ENCODE data around the gene ABI3. TPM values are rescaled to one million over a fixed set of nuclear protein-coding genes. Genes with fewer than 3 reads are reported as not detected.

The ABI3 gene
- total and polyA plus RNA-seq, 8 donors: 6.5 to 23.8 (median 9.9) TPM

DNA sequence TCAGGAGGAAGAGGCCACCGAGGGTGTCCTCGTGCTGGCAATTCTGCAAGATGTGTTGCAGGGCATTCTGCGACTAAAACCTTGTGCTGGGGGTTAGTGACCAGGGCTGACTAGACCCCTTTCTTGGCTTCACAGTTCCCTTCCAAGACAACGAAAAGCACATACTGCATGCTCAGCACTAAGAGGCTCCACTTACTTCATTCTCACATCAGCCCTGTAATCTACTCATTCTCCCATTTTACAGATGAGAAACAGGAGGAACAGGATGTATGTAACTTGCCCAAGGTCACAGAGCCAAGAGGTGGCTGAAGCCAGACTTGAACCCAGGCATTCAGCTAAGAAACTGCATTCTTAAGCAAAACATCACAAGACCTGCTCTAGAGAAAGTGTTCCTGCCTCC is 25.4 kb downstream of the ABI3 start:
- TF ChIP-seq CTCF (IDR thresholded peaks at IDR 0.05): no peak
- no peaks in the 10 kb centered on the region for H3K36me3 ChIP-seq
- intact Hi-C loops (cut with DNase I): no loop called here

DNA sequence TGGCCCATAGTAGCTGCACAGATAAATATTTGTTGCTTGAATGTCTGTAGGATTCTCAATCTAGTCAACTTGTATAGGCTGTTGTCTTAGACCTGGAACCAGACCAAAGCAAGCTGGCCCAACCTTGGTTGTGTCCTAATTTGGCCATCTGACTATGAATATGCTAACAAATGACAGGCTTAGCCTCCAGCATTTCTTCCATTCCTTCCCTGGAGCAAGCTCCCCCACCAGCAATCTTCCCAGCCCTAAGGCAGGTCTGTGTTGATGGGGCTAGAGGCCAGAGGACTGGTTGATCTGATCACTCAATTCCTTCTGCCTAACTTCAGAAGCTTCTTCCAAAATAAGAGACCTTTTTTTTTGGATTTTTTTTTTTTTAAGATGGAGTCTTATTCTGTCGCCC is 29.5 kb downstream of the ABI3 start:
- no peak for DNase-seq
- no peak for ATAC-seq
- intact Hi-C loops (cut with DNase I): no loop called here
- Histone ChIP-seq H3K4me3 (no peak overlapping the region), H3K27ac (no peak overlapping the region), H3K36me3 (no peaks in the 10 kb centered on the region), H3K4me1 (peaks cover 0 to 19% of the 10 kb centered on the region in 2 donors), H3K27me3 (no peaks in the 10 kb centered on the region), H3K9me3 (no peaks in the 10 kb centered on the region)
- no peak for TF ChIP-seq CTCF (IDR thresholded peaks at IDR 0.05)

More for the DNA sequence above, 25.4 kb downstream of the ABI3 start:
- Histone ChIP-seq H3K4me1 (peaks cover 0 to 30% of the 10 kb centered on the region in 2 donors), H3K27ac (peak overlapping the region in 1 of 2 donors; percentile 91), H3K4me3 (no peak overlapping the region), H3K27me3 (peaks cover 0 to 10% of the 10 kb centered on the region in 2 donors), H3K9me3 (no peaks in the 10 kb centered on the region)
- DNase-seq (no peak), ATAC-seq (no peak)

DNA sequence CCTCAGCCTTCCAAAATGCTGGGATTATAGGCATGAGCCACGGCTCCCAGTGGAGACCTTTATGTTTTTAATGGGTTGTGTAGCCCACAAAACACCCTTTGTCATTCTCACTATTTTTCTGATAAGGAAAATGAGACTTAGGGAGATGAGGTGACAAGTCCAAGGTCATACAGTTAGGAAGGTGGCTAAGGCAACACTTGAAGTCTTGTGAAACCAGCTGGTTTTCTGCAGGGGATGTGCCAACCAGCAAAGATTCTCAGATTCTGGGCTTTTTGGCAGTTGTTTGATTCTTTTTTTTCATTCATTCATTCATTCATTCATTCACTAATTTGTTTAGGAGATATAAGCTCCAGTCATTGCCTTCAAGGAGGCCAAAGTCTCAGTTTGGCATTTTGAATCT is 30.1 kb downstream of the ABI3 start:
- Histone ChIP-seq H3K36me3 (no peaks in the 10 kb centered on the region), H3K4me1 (peaks cover 0 to 12% of the 10 kb centered on the region in 2 donors), H3K9me3 (no peaks in the 10 kb centered on the region), H3K4me3 (no peak overlapping the region), H3K27ac (no peak overlapping the region), H3K27me3 (no peaks in the 10 kb centered on the region)
- intact Hi-C loops (cut with DNase I): no loop called here
- DNase-seq (no peak), ATAC-seq (no peak)
- no peak for TF ChIP-seq CTCF (IDR thresholded peaks at IDR 0.05)

DNA sequence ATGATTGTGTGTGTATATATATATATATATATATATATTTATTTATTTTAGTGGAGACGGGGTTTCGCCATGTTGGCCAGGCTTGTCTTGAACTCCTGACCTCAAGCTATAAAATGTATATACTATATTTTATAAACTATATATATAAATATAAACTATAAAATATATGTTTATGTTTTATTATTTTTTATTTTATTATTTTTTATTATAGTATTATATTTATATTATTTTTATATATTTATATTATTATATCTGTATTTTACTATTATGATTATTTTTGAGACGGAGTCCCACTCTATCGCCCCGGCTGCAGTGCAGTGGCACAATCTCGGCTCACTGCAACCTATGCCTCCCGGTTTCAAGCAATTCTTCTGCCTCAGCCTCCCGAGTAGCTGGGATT is 30.5 kb downstream of the ABI3 start:
- Histone ChIP-seq H3K9me3 (no peaks in the 10 kb centered on the region), H3K4me3 (no peak overlapping the region), H3K36me3 (no peaks in the 10 kb centered on the region), H3K27ac (no peak overlapping the region), H3K4me1 (peaks cover 0 to 8% of the 10 kb centered on the region in 2 donors), H3K27me3 (no peaks in the 10 kb centered on the region)
- DNase-seq (no peak), ATAC-seq (no peak)
- intact Hi-C loops (cut with DNase I): no loop called here
- no peak for TF ChIP-seq CTCF (IDR thresholded peaks at IDR 0.05)

GRCh38 chr17:49241692-49242397 is 31.3 kb downstream of the ABI3 start:
- Histone ChIP-seq H3K36me3 (no peaks in the 10 kb centered on the region), H3K27me3 (peaks cover 0 to 2% of the 10 kb centered on the region in 2 donors), H3K27ac (no peak overlapping the region), H3K4me3 (no peak overlapping the region), H3K9me3 (no peaks in the 10 kb centered on the region), H3K4me1 (peaks cover 0 to 4% of the 10 kb centered on the region in 2 donors)
- ATAC-seq (no peak), DNase-seq (no peak)
- intact Hi-C loops (cut with DNase I): no loop called here
- TF ChIP-seq CTCF (IDR thresholded peaks at IDR 0.05): no peak
